ENCODE measurements around the gene SLC44A2. TPM values are rescaled to one million over a fixed set of nuclear protein-coding genes. Genes with fewer than 3 reads are reported as not detected.

SLC44A2 gene
- total and polyA plus RNA-seq, 9 donors: 18.1 to 137 (median 52.3) TPM

- intact Hi-C loops (cut with DNase I): no loop called here
- Histone ChIP-seq H3K9me3 (no peaks in the 10 kb centered on the region), H3K4me3 (no peak overlapping the region), H3K27me3 (no peaks in the 10 kb centered on the region), H3K27ac (no peak overlapping the region), H3K36me3 (no peaks in the 10 kb centered on the region), H3K4me1 (ENCODE audit: insufficient read depth) (no peaks in the 10 kb centered on the region)
- WGBS, 3 donors: 43 to 60% (median 58%) methylated on average over 12 of the region's 12 CpGs
- no peak for TF ChIP-seq POLR2A (IDR thresholded peaks at IDR 0.05)
- no peak for DNase-seq
Measured at GRCh38 chr19:10646456-10647159, 21.3 kb downstream of the SLC44A2 start.

- TF ChIP-seq EP300 (IDR thresholded peaks at IDR 0.05) (no peak), CTCF (IDR thresholded peaks at IDR 0.05) (no peak), POLR2A (IDR thresholded peaks at IDR 0.05) (no peak)
- H3K27ac ChIP-seq: no peak overlapping the region
- H3K4me3 ChIP-seq: no peak overlapping the region
- H3K36me3 ChIP-seq: no peaks in the 10 kb centered on the region
- WGBS, 3 donors: 89 to 93% (median 90%) methylated on average over 4 of the region's 4 CpGs
- no peaks in the 10 kb centered on the region for H3K27me3 ChIP-seq
- intact Hi-C loops (cut with DNase I): no loop called here
- H3K4me1 ChIP-seq (ENCODE audit: insufficient read depth): no peaks in the 10 kb centered on the region
- no peak for DNase-seq
- no peaks in the 10 kb centered on the region for H3K9me3 ChIP-seq
Measured at GRCh38 chr19:10648360-10648759, 23.0 kb downstream of the SLC44A2 start.

- no peak for TF ChIP-seq EP300 (IDR thresholded peaks at IDR 0.05)
- TF ChIP-seq POLR2A (IDR thresholded peaks at IDR 0.05): no peak
- TF ChIP-seq CTCF (IDR thresholded peaks at IDR 0.05): no peak
- Histone ChIP-seq H3K9me3 (no peaks in the 10 kb centered on the region), H3K4me3 (no peak overlapping the region), H3K4me1 (ENCODE audit: insufficient read depth) (peaks cover 6% of the 10 kb centered on the region), H3K27ac (no peak overlapping the region), H3K36me3 (no peaks in the 10 kb centered on the region), H3K27me3 (no peaks in the 10 kb centered on the region)
- no peak for DNase-seq
- WGBS, 3 donors: 10 to 20% (median 18%) methylated on average over 4 of the region's 4 CpGs
- intact Hi-C loops (cut with DNase I): no loop called here
Measured at GRCh38 chr19:10651851-10652250, 26.5 kb downstream of the SLC44A2 start.

- Histone ChIP-seq H3K27ac (peak overlapping the region; percentile 91 to 93), H3K4me1 (ENCODE audit: insufficient read depth) (peaks cover 6% of the 10 kb centered on the region), H3K36me3 (no peaks in the 10 kb centered on the region), H3K4me3 (peak overlapping the region; percentile 82), H3K27me3 (no peaks in the 10 kb centered on the region), H3K9me3 (no peaks in the 10 kb centered on the region)
- WGBS, 3 donors: 0 to 1% (median 1%) methylated on average over 17 to 18 of the region's 18 CpGs
- DNase-seq: no peak
- TF ChIP-seq EP300 (IDR thresholded peaks at IDR 0.05): no peak
- intact Hi-C loops (cut with DNase I): no loop called here
Measured at GRCh38 chr19:10653482-10653731, 28.1 kb downstream of the SLC44A2 start.

- Histone ChIP-seq H3K36me3 (no peaks in the 10 kb centered on the region), H3K4me3 (peak within 1 kb of the TSS; percentile 87), H3K9me3 (no peaks in the 10 kb centered on the region), H3K27ac (peak within 1 kb of the TSS; percentile 96 to 98), H3K4me1 (ENCODE audit: insufficient read depth) (peaks cover 7% of the 10 kb centered on the region), H3K27me3 (no peaks in the 10 kb centered on the region)
- TF ChIP-seq CTCF (IDR thresholded peaks at IDR 0.05) (peak in 1 of 3 donors; percentile 9), EP300 (IDR thresholded peaks at IDR 0.05) (peak; percentile 83), POLR2A (IDR thresholded peaks at IDR 0.05) (peak; percentile 100)
- WGBS, 3 donors: 0 to 1% (median 1%) methylated on average over 64 to 91 of the region's 91 CpGs
- peak; percentile 100 for DNase-seq
- intact Hi-C loops (cut with DNase I): no loop called here
Measured at GRCh38 chr19:10653732-10654609, 28.6 kb downstream of the SLC44A2 start, which contains the start of gene ILF3. Gene ILF3 (plus strand): TSS chr19:10654346. CDS start chr19:10670606, 16,260 bp downstream.

All from ovary (tissue), 9 donors.